Effector memory CD4-positive, alpha-beta T cell (primary cell): Measurements from ENCODE around the gene LCN6.

Source experiments
- DNase-seq, 3 donors: peaks; one replicate each; pipeline ENCODE4 v3.0.0-alpha.2; 2020
- H3K27ac ChIP-seq: 2 replicates; pipeline ENCODE4 v1.7.0; 2013; ENCODE audit warnings: mild to moderate bottlenecking, low read length, moderate library complexity; ENCODE audit not compliant: insufficient read depth, poor library complexity, severe bottlenecking
- H3K27me3 ChIP-seq: replicated peaks from 2 replicates; pipeline ENCODE4 v1.7.0; 2013; ENCODE audit warnings: mild to moderate bottlenecking, low read length; ENCODE audit not compliant: insufficient read depth, control insufficient read depth, poor library complexity, severe bottlenecking
- H3K36me3 ChIP-seq: 2 replicates; pipeline ENCODE4 v1.7.0; 2013; ENCODE audit warnings: mild to moderate bottlenecking, low read length, moderate library complexity; ENCODE audit not compliant: control insufficient read depth, insufficient read depth
- H3K4me1 ChIP-seq: 2 replicates; pipeline ENCODE4 v1.7.0; 2013; ENCODE audit warnings: low read length, mild to moderate bottlenecking; ENCODE audit not compliant: control insufficient read depth, insufficient read depth, poor library complexity, severe bottlenecking
- H3K4me3 ChIP-seq: 2 replicates; pipeline ENCODE4 v1.7.0; 2013; ENCODE audit warnings: low read length, low read depth, mild to moderate bottlenecking; ENCODE audit not compliant: insufficient read depth, poor library complexity, severe bottlenecking
- H3K9me3 ChIP-seq: 2 replicates; pipeline ENCODE4 v1.7.0; 2013; ENCODE audit warnings: mild to moderate bottlenecking, low read length, moderate library complexity; ENCODE audit not compliant: control insufficient read depth

Gene LCN6

DNA sequence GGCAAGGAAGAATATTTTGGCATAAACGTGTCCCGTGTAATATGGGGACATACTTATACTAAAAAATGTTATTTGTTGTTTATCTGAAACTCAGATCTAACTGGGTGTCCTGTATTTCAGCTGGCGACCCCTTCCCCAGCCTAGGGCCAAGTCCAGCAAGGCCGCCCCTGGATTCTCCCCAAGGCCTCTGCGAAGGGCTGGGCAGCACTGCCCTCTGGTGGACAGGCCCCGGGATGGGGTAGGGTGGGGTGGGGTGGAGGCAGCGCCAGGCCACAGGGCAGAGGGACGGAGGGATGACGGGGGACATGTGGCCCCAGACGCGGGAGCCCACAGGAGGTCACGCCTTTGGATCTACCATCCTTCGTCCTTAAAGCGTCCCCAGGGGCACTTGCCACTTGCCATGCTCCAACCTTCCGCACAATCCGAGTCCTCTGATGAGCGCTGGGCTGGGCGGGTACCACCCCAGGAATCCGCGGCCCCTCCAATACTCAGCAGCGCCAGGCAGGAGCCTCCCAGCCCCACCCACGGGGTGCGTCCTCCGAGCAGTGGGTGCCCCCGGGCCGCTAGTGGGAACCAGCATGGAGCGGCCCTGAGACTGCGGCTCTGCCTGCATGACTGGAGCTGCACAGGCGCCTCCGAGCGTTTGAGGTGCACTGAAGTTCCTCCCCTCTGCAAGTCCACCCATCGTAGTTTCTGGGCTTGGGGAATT lies 54.0 kb downstream of the LCN6 start:
- no peaks in the 10 kb centered on the region for H3K9me3 ChIP-seq
- H3K27ac ChIP-seq, result no peak overlapping the region
- DNase-seq, result no peak
- no peaks in the 10 kb centered on the region for H3K27me3 ChIP-seq
- H3K4me3 ChIP-seq, result no peak overlapping the region
- no peaks in the 10 kb centered on the region for H3K36me3 ChIP-seq
- H3K4me1 ChIP-seq, result no peaks in the 10 kb centered on the region
